Right atrium auricular region (tissue), 2 donors: ENCODE data around the gene PRSS48. TPM values are rescaled to one million over a fixed set of nuclear protein-coding genes. Genes with fewer than 3 reads are reported as not detected.

Experiments
- DNase-seq: peaks from one replicate; pipeline ENCODE4 v3.0.0-alpha.2; 2019; ENCODE audit warnings: low spot score
- H3K27ac ChIP-seq, 2 donors: fragments of 200-600 bp; sonication (generic); 1 replicate in 1 of 2; 2 replicates in 1 of 2; pipeline ENCODE4 v1.5.1; 2016 to 2019
- H3K27me3 ChIP-seq, 2 donors: fragments of 200-600 bp; sonication (generic); one replicate each; pipeline versions ENCODE4 v1.5.1 to v1.6.0; 2017 to 2019
- H3K36me3 ChIP-seq: fragments of 200-600 bp; sonication (generic); one replicate; pipeline ENCODE4 v1.5.1; 2016
- H3K4me1 ChIP-seq, 2 donors: fragments of 200-600 bp; sonication (generic); one replicate each; pipeline versions ENCODE4 v1.5.1 to v1.6.0; 2017 to 2019
- H3K4me3 ChIP-seq, 2 donors: fragments of 200-600 bp; sonication (generic); 1 replicate in 1 of 2; 2 replicates in 1 of 2; pipeline ENCODE4 v1.5.1; 2017 to 2019; ENCODE audit warnings: mild to moderate bottlenecking in 1 of 2, moderate library complexity in 1 of 2
- H3K9me3 ChIP-seq, 2 donors: fragments of 200-600 bp; sonication (generic); one replicate each; pipeline ENCODE4 v1.5.1; 2019
- total RNA-seq, 2 donors: library from RNA; depleted of rRNA; stranded (reverse); fragments of >200 nt; gene quantifications; one replicate each; pipeline ENCODE4 v1.1.0, GENCODE V29; 2016
- TF ChIP-seq, protein P1 (sequence below), 2 donors: fragments of 200-600 bp; sonication (generic); IDR thresholded peaks; one replicate each; pipeline ENCODE4 v1.5.1; 2019; ENCODE audit warnings: antibody characterized with exemption in 2 of 2

The PRSS48 gene
- total RNA-seq, 2 donors from 2014 or later: not detected

DNA sequence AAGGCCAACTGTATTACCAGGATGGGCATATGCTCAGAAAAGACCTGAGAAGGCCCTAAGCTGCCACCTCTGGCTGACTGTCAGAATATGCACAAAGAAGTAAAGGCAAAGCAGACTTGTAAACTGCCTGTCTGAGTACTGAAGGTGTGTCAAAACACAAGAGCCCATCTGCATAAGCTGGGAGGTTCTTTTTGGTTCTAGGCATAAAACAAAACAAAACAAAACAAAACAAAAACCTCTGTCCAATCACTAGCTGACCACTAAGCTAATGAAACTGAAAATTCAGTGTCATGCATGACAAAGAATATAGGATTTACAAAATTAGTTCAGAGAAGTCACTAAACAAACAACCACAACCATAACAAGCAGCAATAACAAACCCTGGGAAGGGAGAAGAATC is 27.8 kb downstream of the PRSS48 start:
- Histone ChIP-seq H3K9me3 (no peaks in the 10 kb centered on the region), H3K27ac (peak overlapping the region in 1 of 2 donors; percentile 37), H3K4me3 (no peak overlapping the region), H3K4me1 (peaks cover 0 to 18% of the 10 kb centered on the region in 2 donors), H3K27me3 (no peaks in the 10 kb centered on the region), H3K36me3 (no peaks in the 10 kb centered on the region)
- TF ChIP-seq, protein P1, sequence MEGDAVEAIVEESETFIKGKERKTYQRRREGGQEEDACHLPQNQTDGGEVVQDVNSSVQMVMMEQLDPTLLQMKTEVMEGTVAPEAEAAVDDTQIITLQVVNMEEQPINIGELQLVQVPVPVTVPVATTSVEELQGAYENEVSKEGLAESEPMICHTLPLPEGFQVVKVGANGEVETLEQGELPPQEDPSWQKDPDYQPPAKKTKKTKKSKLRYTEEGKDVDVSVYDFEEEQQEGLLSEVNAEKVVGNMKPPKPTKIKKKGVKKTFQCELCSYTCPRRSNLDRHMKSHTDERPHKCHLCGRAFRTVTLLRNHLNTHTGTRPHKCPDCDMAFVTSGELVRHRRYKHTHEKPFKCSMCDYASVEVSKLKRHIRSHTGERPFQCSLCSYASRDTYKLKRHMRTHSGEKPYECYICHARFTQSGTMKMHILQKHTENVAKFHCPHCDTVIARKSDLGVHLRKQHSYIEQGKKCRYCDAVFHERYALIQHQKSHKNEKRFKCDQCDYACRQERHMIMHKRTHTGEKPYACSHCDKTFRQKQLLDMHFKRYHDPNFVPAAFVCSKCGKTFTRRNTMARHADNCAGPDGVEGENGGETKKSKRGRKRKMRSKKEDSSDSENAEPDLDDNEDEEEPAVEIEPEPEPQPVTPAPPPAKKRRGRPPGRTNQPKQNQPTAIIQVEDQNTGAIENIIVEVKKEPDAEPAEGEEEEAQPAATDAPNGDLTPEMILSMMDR (IDR thresholded peaks at IDR 0.05): no peak
- DNase-seq: no peak

DNA sequence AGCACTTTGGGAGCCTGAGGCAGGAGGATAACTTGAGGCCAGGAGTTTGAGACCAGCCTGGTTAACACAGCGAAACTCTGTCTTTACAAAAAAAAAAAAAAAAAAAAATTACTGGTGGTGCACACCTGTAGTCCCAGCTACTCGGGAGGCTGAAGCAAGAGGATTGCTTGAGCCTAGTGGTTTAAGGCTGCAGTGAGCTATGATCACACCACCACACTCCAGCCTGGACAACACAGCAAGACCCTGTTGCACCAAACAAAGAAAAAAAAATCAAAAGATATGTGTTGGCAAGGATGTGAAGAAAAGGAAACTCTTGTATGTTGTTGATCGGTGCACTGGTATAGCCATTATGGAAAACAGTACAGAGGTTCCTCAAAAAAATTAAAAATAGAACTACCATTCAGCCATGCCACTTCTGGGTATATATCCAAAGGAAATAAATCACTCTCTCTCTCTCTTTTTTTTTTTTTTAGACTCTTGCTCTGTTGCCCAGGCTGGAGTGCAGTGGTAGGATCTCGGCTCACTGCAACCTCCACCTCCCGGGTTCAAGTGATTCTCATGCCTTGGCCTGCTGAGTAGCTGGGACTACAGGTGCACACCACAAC is 33.3 kb downstream of the PRSS48 start:
- Histone ChIP-seq H3K27me3 (no peaks in the 10 kb centered on the region), H3K4me1 (peaks cover 0 to 22% of the 10 kb centered on the region in 2 donors), H3K27ac (no peak overlapping the region), H3K9me3 (no peaks in the 10 kb centered on the region), H3K4me3 (no peak overlapping the region), H3K36me3 (no peaks in the 10 kb centered on the region)
- TF ChIP-seq, protein P1 (IDR thresholded peaks at IDR 0.05): no peak
- DNase-seq: no peak

GRCh38 chr4:151313306-151314009 is 36.5 kb downstream of the PRSS48 start:
- Histone ChIP-seq H3K36me3 (no peaks in the 10 kb centered on the region), H3K27ac (peak overlapping the region; percentile 72 to 93), H3K27me3 (no peaks in the 10 kb centered on the region), H3K4me3 (no peak overlapping the region), H3K9me3 (no peaks in the 10 kb centered on the region), H3K4me1 (peaks cover 0 to 49% of the 10 kb centered on the region in 2 donors)
- no peak for DNase-seq
- TF ChIP-seq, protein P1 (IDR thresholded peaks at IDR 0.05): no peak

GRCh38 chr4:151314010-151314355 is 37.0 kb downstream of the PRSS48 start:
- DNase-seq: no peak
- no peaks in the 10 kb centered on the region for H3K9me3 ChIP-seq
- no peaks in the 10 kb centered on the region for H3K36me3 ChIP-seq
- H3K27me3 ChIP-seq: no peaks in the 10 kb centered on the region
- H3K4me1 ChIP-seq: peaks cover 0 to 55% of the 10 kb centered on the region in 2 donors
- TF ChIP-seq, protein P1 (IDR thresholded peaks at IDR 0.05): no peak
- no peak overlapping the region for H3K4me3 ChIP-seq
- peak overlapping the region; percentile 72 to 93 for H3K27ac ChIP-seq

GRCh38 chr4:151314479-151314878 is 37.5 kb downstream of the PRSS48 start:
- TF ChIP-seq, protein P1 (IDR thresholded peaks at IDR 0.05): no peak
- Histone ChIP-seq H3K27ac (peak overlapping the region; percentile 72 to 93), H3K36me3 (no peaks in the 10 kb centered on the region), H3K4me3 (no peak overlapping the region), H3K4me1 (peaks cover 0 to 55% of the 10 kb centered on the region in 2 donors), H3K9me3 (no peaks in the 10 kb centered on the region), H3K27me3 (no peaks in the 10 kb centered on the region)
- DNase-seq: no peak
